MCF 10A (cell line): Measurements from ENCODE around the gene ZGLP1. TPM values are rescaled to one million over a fixed set of nuclear protein-coding genes. Genes with fewer than 3 reads are reported as not detected.

ENCODE experiments used
- BruUV-seq: library from RNA; stranded (reverse); fragments of 400-500 nt; replicated peaks from 2 replicates; lab custom pipeline; 2021; lab: Mats Ljungman, UMichigan
- CTCF ChIA-PET: fragments of 300-600 bp; sonication (Branson Sonifier 250); formaldehyde crosslinking; extraction: SDS; loops from one replicate; lab custom pipeline; 2021; ENCODE audit warnings: antibody characterized with exemption, inconsistent platforms; lab: Yijun Ruan, JAX
- POLR2A ChIA-PET: fragments of 300-600, 350-650 bp; sonication (Branson Sonifier 250); formaldehyde crosslinking; extraction: SDS; loops from one replicate; lab custom pipeline; 2020; ENCODE audit warnings: antibody characterized with exemption, inconsistent platforms; lab: Yijun Ruan, JAX
- DNase-seq: peaks from one replicate; pipeline ENCODE4 v3.0.0-alpha.2; 2018; ENCODE audit not compliant: unreplicated experiment
- H3K27ac Mint-ChIP-seq: one replicate; pipeline ENCODE4 v1.8.0; 2022; ENCODE audit warnings: mild to moderate bottlenecking, low read depth, mixed read lengths; ENCODE audit not compliant: unreplicated experiment
- H3K27me3 Mint-ChIP-seq: one replicate; pipeline ENCODE4 v1.8.0; 2022; ENCODE audit warnings: mixed read lengths; ENCODE audit not compliant: insufficient read depth, unreplicated experiment
- H3K36me3 Mint-ChIP-seq: one replicate; pipeline ENCODE4 v1.8.0; 2022; ENCODE audit warnings: mild to moderate bottlenecking, moderate library complexity, mixed read lengths; ENCODE audit not compliant: insufficient read depth, unreplicated experiment
- H3K4me1 Mint-ChIP-seq: one replicate; pipeline ENCODE4 v1.8.0; 2022; ENCODE audit warnings: mixed read lengths; ENCODE audit not compliant: insufficient read depth, unreplicated experiment
- H3K4me3 Mint-ChIP-seq: one replicate; pipeline ENCODE4 v1.8.0; 2022; ENCODE audit warnings: mild to moderate bottlenecking, moderate library complexity, mixed read lengths; ENCODE audit not compliant: unreplicated experiment
- H3K9me3 Mint-ChIP-seq: one replicate; pipeline ENCODE4 v1.8.0; 2022; ENCODE audit warnings: mixed read lengths; ENCODE audit not compliant: unreplicated experiment
- intact Hi-C: fragments of 100-400 bp; cut with micrococcal nuclease; formaldehyde crosslinking; loops from 2 replicates; pipeline ENCODE4 v1.14.1; 2022
- total RNA-seq: library from RNA; stranded (reverse); gene quantifications from 2 replicates; pipeline ENCODE4 v1.2.3, GENCODE V29; 2022
- TF ChIP-seq, protein P1 (sequence below): fragments of 200-600 bp; IDR thresholded peaks from one replicate; pipeline ENCODE4 v1.8.0; 2022; ENCODE audit warnings: antibody characterized with exemption, mild to moderate bottlenecking; ENCODE audit not compliant: unreplicated experiment

Gene ZGLP1
- total RNA-seq, 1 experiment from 2014 or later = 3.8 TPM

- POLR2A ChIA-PET = no interaction called here
- Mint-ChIP-seq H3K4me1 (no peaks in the 10 kb centered on the region), H3K36me3 (peaks cover 68% of the 10 kb centered on the region), H3K4me3 (no peak overlapping the region), H3K9me3 (no peaks in the 10 kb centered on the region), H3K27me3 (no peaks in the 10 kb centered on the region), H3K27ac (no peak overlapping the region)
- CTCF ChIA-PET = no interaction called here
- BruUV-seq = no TSS peak
- intact Hi-C loops = no loop called here
- TF ChIP-seq, protein P1, sequence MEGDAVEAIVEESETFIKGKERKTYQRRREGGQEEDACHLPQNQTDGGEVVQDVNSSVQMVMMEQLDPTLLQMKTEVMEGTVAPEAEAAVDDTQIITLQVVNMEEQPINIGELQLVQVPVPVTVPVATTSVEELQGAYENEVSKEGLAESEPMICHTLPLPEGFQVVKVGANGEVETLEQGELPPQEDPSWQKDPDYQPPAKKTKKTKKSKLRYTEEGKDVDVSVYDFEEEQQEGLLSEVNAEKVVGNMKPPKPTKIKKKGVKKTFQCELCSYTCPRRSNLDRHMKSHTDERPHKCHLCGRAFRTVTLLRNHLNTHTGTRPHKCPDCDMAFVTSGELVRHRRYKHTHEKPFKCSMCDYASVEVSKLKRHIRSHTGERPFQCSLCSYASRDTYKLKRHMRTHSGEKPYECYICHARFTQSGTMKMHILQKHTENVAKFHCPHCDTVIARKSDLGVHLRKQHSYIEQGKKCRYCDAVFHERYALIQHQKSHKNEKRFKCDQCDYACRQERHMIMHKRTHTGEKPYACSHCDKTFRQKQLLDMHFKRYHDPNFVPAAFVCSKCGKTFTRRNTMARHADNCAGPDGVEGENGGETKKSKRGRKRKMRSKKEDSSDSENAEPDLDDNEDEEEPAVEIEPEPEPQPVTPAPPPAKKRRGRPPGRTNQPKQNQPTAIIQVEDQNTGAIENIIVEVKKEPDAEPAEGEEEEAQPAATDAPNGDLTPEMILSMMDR = no peak
- no peak for DNase-seq
Measured at GRCh38 chr19:10321874-10322835, 12.5 kb upstream of the ZGLP1 start.

- BruUV-seq = no TSS peak
- H3K36me3 Mint-ChIP-seq = peaks cover 63% of the 10 kb centered on the region
- H3K27me3 Mint-ChIP-seq = no peaks in the 10 kb centered on the region
- H3K27ac Mint-ChIP-seq = no peak overlapping the region
- intact Hi-C loops = no loop called here
- no peak overlapping the region for H3K4me3 Mint-ChIP-seq
- DNase-seq = no peak
- CTCF ChIA-PET = interaction anchor here (0.9 to 1.3 kb wide), 2 partner anchors 50 to 67 kb away, joined by 3 read pairs; no protein-coding TSS in a partner anchor
- H3K9me3 Mint-ChIP-seq = no peaks in the 10 kb centered on the region
- POLR2A ChIA-PET = no interaction called here
- TF ChIP-seq, protein P1 = no peak
- H3K4me1 Mint-ChIP-seq = no peaks in the 10 kb centered on the region
Measured at GRCh38 chr19:10321417-10321797, 11.8 kb upstream of the ZGLP1 start.

GRCh38 chr19:10320602-10321416, 11.2 kb upstream of the ZGLP1 start:
- peaks cover 6% of the 10 kb centered on the region for H3K4me1 Mint-ChIP-seq
- H3K36me3 Mint-ChIP-seq = peaks cover 66% of the 10 kb centered on the region
- no TSS peak for BruUV-seq
- no peak overlapping the region for H3K4me3 Mint-ChIP-seq
- ChIA-PET POLR2A (no interaction called here), CTCF (interaction anchor here (0.9 to 1.3 kb wide), 2 partner anchors 49 to 68 kb away, joined by 3 read pairs; no protein-coding TSS in a partner anchor)
- TF ChIP-seq, protein P1 = no peak
- intact Hi-C loops = no loop called here
- H3K27me3 Mint-ChIP-seq = no peaks in the 10 kb centered on the region
- DNase-seq = no peak
- H3K27ac Mint-ChIP-seq = no peak overlapping the region
- H3K9me3 Mint-ChIP-seq = no peaks in the 10 kb centered on the region
